HCT116 (cell line): ENCODE results near the gene DNAH9. TPM values are rescaled to one million over a fixed set of nuclear protein-coding genes. Genes with fewer than 3 reads are reported as not detected.

ENCODE experiments used
- ATAC-seq: fragments of 200-7000 bp; cut with Tn5 transposase; 2 replicates; pipeline ENCODE4 v1.9.1; 2020; ENCODE audit warnings: mild to moderate bottlenecking, moderate library complexity
- BruUV-seq: library from RNA; stranded (reverse); fragments of 400-500 nt; replicated peaks from 2 replicates; lab custom pipeline; 2021; lab: Mats Ljungman, UMichigan
- CTCF ChIA-PET: fragments of 300-600 bp; sonication (Branson Sonifier 250); formaldehyde crosslinking; loops from one replicate; lab custom pipeline; 2021; ENCODE audit warnings: antibody characterized with exemption; lab: Charles Lee
- POLR2A ChIA-PET: fragments of 300-600, 350-600 bp; sonication (Branson Sonifier 250); formaldehyde crosslinking; loops from one replicate; lab custom pipeline; 2021; ENCODE audit warnings: antibody characterized with exemption; lab: Charles Lee
- RAD21 ChIA-PET, 2 experiments: fragments of 300-600 bp; sonication (Branson Sonifier 250); formaldehyde crosslinking; loops; one replicate each; lab custom pipeline; 2023; ENCODE audit warnings: low total read pairs in 2 of 2; ENCODE audit not compliant: uncharacterized antibody in 2 of 2, unreplicated experiment in 2 of 2, low non-redundant PET in 1 of 2; lab: Charles Lee
- DNase-seq: peaks from one replicate; pipeline ENCODE4 v3.0.0-alpha.2; 2010; ENCODE audit warnings: low read depth, low spot score
- H2AFZ ChIP-seq: fragments of 200-600 bp; shearing (Covaris generic), sonication (generic); 2 replicates; pipeline ENCODE4 v1.6.1; 2017; ENCODE audit warnings: low read depth, mixed run types, mixed read lengths, antibody characterized with exemption, low read length; ENCODE audit not compliant: poor library complexity, severe bottlenecking
- H3K27ac ChIP-seq: 2 replicates; pipeline ENCODE4 v1.5.1; 2012; ENCODE audit warnings: low read depth, low read length
- H3K27me3 ChIP-seq: fragments of 200-600 bp; sonication (generic); 2 replicates; pipeline ENCODE4 v1.6.1; 2016; ENCODE audit warnings: mixed run types, low read length, mixed read lengths; ENCODE audit not compliant: insufficient read depth
- H3K36me3 ChIP-seq, 2 experiments: fragments of 200-500 bp in 1 of 2; fragments of 200-600 bp in 1 of 2; sonication (Bioruptor generic) in 1 of 2; sonication (generic) in 1 of 2; 2 replicates each; pipeline versions ENCODE4 v1.5.1 to v1.6.1; 2014 to 2016; ENCODE audit warnings: low read length in 2 of 2, inconsistent platforms in 1 of 2, mixed read lengths in 1 of 2, mixed run types in 1 of 2; ENCODE audit not compliant: insufficient read depth in 2 of 2, control insufficient read depth in 1 of 2
- H3K4me1 ChIP-seq, 2 experiments: fragments of 200-600 bp in 1 of 2; sonication (generic) in 1 of 2; 2 replicates each; pipeline versions ENCODE4 v1.5.1 to v1.6.1; 2012 to 2017; ENCODE audit warnings: low read length in 2 of 2, inconsistent platforms in 1 of 2, mild to moderate bottlenecking in 1 of 2, mixed read lengths in 1 of 2, mixed run types in 1 of 2, moderate library complexity in 1 of 2; ENCODE audit not compliant: insufficient read depth in 2 of 2, control insufficient read depth in 1 of 2
- H3K4me2 ChIP-seq: fragments of 200-600 bp; sonication (generic); 2 replicates; pipeline ENCODE4 v1.6.1; 2017; ENCODE audit warnings: mixed run types, low read length, mixed read lengths
- H3K4me3 ChIP-seq, 2 experiments: fragments of 200-600 bp in 1 of 2; sonication (generic) in 1 of 2; replicated peaks in 1 of 2; 2 replicates each; pipeline ENCODE4 v1.5.1; 2011 to 2016; ENCODE audit warnings: low read length in 2 of 2, control low read depth in 1 of 2, low read depth in 1 of 2, mild to moderate bottlenecking in 1 of 2, mixed read lengths in 1 of 2, mixed run types in 1 of 2
- H3K79me2 ChIP-seq: fragments of 200-600 bp; sonication (generic); 2 replicates; pipeline ENCODE4 v1.6.1; 2017; ENCODE audit warnings: mild to moderate bottlenecking, mixed run types, low read length, moderate library complexity, mixed read lengths; ENCODE audit not compliant: insufficient read depth
- H3K9ac ChIP-seq: fragments of 200-600 bp; sonication (generic); 2 replicates; pipeline ENCODE4 v1.6.1; 2016; ENCODE audit warnings: low read length, mixed read lengths
- H3K9me2 ChIP-seq: fragments of 200-600 bp; sonication (generic), shearing (Covaris generic); 2 replicates; pipeline ENCODE4 v1.6.1; 2017; ENCODE audit warnings: mixed run types, mild to moderate bottlenecking, moderate library complexity; ENCODE audit not compliant: insufficient read depth
- H3K9me3 ChIP-seq, 2 experiments: fragments of 200-500 bp in 1 of 2; fragments of 200-600 bp in 1 of 2; sonication (Bioruptor generic) in 1 of 2; sonication (generic) in 1 of 2; 2 replicates each; pipeline ENCODE4 v1.6.1; 2014 to 2017; ENCODE audit warnings: low read length in 2 of 2, mixed read lengths in 2 of 2, inconsistent platforms in 1 of 2, low read depth in 1 of 2, mild to moderate bottlenecking in 1 of 2, mixed run types in 1 of 2, moderate library complexity in 1 of 2; ENCODE audit not compliant: control insufficient read depth in 1 of 2, insufficient read depth in 1 of 2
- H4K20me1 ChIP-seq: fragments of 200-600 bp; sonication (generic), shearing (Covaris generic); 2 replicates; pipeline ENCODE4 v1.6.1; 2017; ENCODE audit warnings: mixed run types, mild to moderate bottlenecking, moderate library complexity; ENCODE audit not compliant: insufficient read depth
- CEBPB ChIP-seq: IDR thresholded peaks from 2 replicates; pipeline ENCODE4 v1.6.1; 2012; ENCODE audit warnings: low read depth
- EGR1 ChIP-seq: IDR thresholded peaks from 2 replicates; pipeline ENCODE4 v1.6.1; 2012; ENCODE audit warnings: low read depth
- ELF1 ChIP-seq: IDR thresholded peaks from 2 replicates; pipeline ENCODE4 v1.6.1; 2012; ENCODE audit warnings: low read depth, borderline replicate concordance
- POLR2A ChIP-seq: IDR thresholded peaks from 2 replicates; pipeline ENCODE4 v1.7.0; 2011; ENCODE audit warnings: borderline replicate concordance; ENCODE audit not compliant: insufficient read depth, insufficient read length; ENCODE audit errors: extremely low read depth
- POLR2AphosphoS5 ChIP-seq: IDR thresholded peaks from 2 replicates; pipeline ENCODE4 v1.6.1; 2011; ENCODE audit warnings: mild to moderate bottlenecking, low read depth, low read length, moderate library complexity
- SP1 ChIP-seq: IDR thresholded peaks from 2 replicates; pipeline ENCODE4 v1.6.1; 2012; ENCODE audit warnings: low read depth
- SRF ChIP-seq: IDR thresholded peaks from 2 replicates; pipeline ENCODE4 v1.6.1; 2012; ENCODE audit warnings: low read depth
- ZNF274 ChIP-seq: fragments of 200-500 bp; sonication (Bioruptor generic); IDR thresholded peaks from 2 replicates; pipeline ENCODE4 v1.6.1; 2014; ENCODE audit warnings: mild to moderate bottlenecking, low read depth, low read length, inconsistent platforms
- intact Hi-C: fragments of 100-400 bp; cut with micrococcal nuclease; formaldehyde crosslinking; loops from 2 replicates; pipeline ENCODE4 v1.10.0; 2022
- total RNA-seq: library from RNA; stranded (reverse); gene quantifications from one replicate; pipeline ENCODE4 v1.2.1, GENCODE V29; 2021; ENCODE audit not compliant: unreplicated experiment

The DNAH9 gene
- total RNA-seq, 1 experiment from 2014 or later: not detected

GRCh38 chr17:11848330-11848729 lies 250.1 kb downstream of the DNAH9 start:
- Histone ChIP-seq H3K4me1 (no peaks in the 10 kb centered on the region), H3K27me3 (0 out of 2 replicates have a peak, but pooled peaks cover 3% of the 10 kb centered on the region), H3K9me3 (no peaks in the 10 kb centered on the region), H3K27ac (no peak overlapping the region), H3K9ac (no peak overlapping the region), H3K4me2 (no peak overlapping the region), H4K20me1 (no peaks in the 10 kb centered on the region), H3K79me2 (no peaks in the 10 kb centered on the region), H2AFZ (no peak overlapping the region), H3K9me2 (no peaks in the 10 kb centered on the region), H3K4me3 (no peak overlapping the region), H3K36me3 (no peaks in the 10 kb centered on the region)
- ChIA-PET RAD21 (no interaction called here), CTCF (no interaction called here), POLR2A (no interaction called here)
- intact Hi-C loops: no loop called here
- TF ChIP-seq SRF (no peak), POLR2A (no peak), POLR2AphosphoS5 (no peak), CEBPB (no peak), EGR1 (no peak), SP1 (no peak)
- no TSS peak for BruUV-seq
- DNase-seq: no peak
- ATAC-seq: no peak

GRCh38 chr17:11852231-11852630 lies 254.0 kb downstream of the DNAH9 start:
- no peaks in the 10 kb centered on the region for H3K36me3 ChIP-seq
- H3K27ac ChIP-seq: no peak overlapping the region
- ChIA-PET CTCF (interaction anchor here (1.5 kb wide), 1 partner anchor 977 kb away, joined by 3 read pairs; no protein-coding TSS in a partner anchor), RAD21 (no interaction called here), POLR2A (no interaction called here)
- BruUV-seq: no TSS peak
- H3K4me3 ChIP-seq: no peak overlapping the region
- H3K4me2 ChIP-seq: no peak overlapping the region
- H3K9me3 ChIP-seq: no peaks in the 10 kb centered on the region
- intact Hi-C loops: no loop called here
- no peak overlapping the region for H2AFZ ChIP-seq
- H4K20me1 ChIP-seq: no peaks in the 10 kb centered on the region
- no peak overlapping the region for H3K9ac ChIP-seq
- TF ChIP-seq ELF1 (no peak), SRF (no peak), ZNF274 (no peak)
- 0 out of 2 replicates have a peak, but pooled peaks cover 3% of the 10 kb centered on the region for H3K27me3 ChIP-seq
- no peaks in the 10 kb centered on the region for H3K79me2 ChIP-seq
- DNase-seq: no peak
- no peaks in the 10 kb centered on the region for H3K4me1 ChIP-seq
- no peaks in the 10 kb centered on the region for H3K9me2 ChIP-seq
- ATAC-seq: no peak
